WI38 (cell line): Measurements from ENCODE around the gene C1RL.

Experiments
- H3K4me3 ChIP-seq: 2 replicates; pipeline ENCODE4 v1.5.1; 2011; ENCODE audit warnings: low read depth, mild to moderate bottlenecking, control low read depth, low read length
- TF ChIP-seq, protein P1 (sequence below): IDR thresholded peaks from 2 replicates; pipeline ENCODE4 v1.5.1; 2012; ENCODE audit warnings: low read depth, mild to moderate bottlenecking, control low read depth, low read length

C1RL gene

DNA sequence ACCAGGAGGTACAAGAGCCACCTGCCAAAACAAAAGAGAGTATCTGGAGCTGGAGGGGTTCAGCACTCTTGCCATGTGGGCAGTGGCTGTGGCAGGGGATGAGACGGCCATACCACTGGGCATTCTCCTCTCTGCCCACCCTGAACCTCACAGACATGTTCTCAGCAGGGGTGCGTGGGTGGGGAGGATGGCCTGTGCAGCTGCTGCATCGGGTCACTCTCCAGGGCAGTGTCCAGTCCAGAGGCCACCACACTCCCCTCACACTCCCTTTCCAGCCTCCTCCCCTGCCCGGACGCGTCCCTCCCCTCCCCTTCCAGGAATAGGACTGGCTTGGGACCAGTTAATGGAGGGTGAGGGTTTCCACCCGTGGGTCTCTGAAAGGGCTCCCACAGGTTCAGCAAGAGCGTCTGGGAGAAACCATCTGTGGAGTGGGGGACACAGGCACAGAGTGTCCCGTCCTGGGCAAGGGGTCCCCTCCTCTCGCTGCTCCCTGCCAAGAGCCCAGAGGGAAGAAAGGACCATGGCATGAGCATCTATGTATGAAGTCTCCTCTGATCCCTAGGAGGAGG is 17.3 kb downstream of the C1RL start:
- TF ChIP-seq, protein P1, sequence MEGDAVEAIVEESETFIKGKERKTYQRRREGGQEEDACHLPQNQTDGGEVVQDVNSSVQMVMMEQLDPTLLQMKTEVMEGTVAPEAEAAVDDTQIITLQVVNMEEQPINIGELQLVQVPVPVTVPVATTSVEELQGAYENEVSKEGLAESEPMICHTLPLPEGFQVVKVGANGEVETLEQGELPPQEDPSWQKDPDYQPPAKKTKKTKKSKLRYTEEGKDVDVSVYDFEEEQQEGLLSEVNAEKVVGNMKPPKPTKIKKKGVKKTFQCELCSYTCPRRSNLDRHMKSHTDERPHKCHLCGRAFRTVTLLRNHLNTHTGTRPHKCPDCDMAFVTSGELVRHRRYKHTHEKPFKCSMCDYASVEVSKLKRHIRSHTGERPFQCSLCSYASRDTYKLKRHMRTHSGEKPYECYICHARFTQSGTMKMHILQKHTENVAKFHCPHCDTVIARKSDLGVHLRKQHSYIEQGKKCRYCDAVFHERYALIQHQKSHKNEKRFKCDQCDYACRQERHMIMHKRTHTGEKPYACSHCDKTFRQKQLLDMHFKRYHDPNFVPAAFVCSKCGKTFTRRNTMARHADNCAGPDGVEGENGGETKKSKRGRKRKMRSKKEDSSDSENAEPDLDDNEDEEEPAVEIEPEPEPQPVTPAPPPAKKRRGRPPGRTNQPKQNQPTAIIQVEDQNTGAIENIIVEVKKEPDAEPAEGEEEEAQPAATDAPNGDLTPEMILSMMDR = no peak
- peak overlapping the region; percentile 75 for H3K4me3 ChIP-seq

DNA sequence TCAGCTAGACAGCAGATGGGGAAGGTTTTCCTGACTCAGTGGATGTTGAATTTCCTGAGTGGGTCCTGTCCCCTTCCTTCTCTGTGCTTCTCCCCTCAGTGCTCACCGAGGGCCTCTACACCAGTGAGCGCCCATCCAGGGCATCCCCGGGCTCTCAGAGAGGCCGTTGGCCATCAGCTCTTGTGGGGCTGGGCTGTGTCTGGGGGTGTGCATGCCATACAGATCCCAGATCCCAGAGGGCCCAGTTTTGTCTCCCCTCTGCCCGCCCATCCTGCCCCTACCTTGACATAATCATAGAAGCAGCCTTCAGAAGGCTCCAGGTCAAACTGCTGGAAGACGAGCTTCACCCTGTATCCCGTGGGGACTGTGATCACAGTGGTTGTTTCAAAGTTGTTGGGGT is 17.8 kb downstream of the C1RL start:
- peak overlapping the region; percentile 75 for H3K4me3 ChIP-seq
- TF ChIP-seq, protein P1 = no peak

- peak overlapping the region; percentile 75 for H3K4me3 ChIP-seq
- TF ChIP-seq, protein P1 = no peak
Observed at GRCh38 chr12:7090222-7090998, 18.6 kb downstream of the C1RL start.

DNA sequence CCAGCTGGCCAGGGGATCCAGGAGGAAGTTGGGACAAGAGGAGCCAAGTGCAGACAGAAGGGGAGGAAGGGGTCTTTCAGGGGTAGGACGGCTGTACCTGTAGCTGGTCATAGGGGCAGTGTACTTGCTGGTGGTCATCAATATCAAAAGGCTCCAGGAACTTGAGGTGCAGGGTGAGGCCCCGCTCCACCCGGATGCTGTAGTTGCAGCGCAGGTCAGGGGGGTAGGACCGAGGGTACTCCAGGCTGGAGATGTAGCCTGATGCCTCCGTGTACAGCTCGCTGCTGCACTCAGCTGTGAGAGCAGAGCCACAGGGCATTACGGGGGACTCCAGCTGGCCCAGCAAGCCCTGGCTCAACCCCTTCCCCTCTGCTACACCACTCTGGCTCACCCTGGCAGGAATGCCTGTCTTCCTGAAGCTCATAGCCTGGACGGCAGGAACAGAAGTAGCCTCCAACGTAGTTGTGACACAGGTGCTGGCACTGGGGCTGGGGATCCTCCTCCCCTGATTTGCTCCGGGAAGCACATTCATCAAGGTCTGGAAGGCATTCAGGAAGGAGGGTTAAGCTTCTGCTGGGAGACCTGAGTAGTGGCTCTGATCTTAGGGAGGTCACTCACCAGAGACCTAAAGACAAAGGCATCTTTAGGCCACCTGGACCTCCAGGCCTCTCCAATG is 19.7 kb downstream of the C1RL start:
- TF ChIP-seq, protein P1 = no peak
- no peak overlapping the region for H3K4me3 ChIP-seq

DNA sequence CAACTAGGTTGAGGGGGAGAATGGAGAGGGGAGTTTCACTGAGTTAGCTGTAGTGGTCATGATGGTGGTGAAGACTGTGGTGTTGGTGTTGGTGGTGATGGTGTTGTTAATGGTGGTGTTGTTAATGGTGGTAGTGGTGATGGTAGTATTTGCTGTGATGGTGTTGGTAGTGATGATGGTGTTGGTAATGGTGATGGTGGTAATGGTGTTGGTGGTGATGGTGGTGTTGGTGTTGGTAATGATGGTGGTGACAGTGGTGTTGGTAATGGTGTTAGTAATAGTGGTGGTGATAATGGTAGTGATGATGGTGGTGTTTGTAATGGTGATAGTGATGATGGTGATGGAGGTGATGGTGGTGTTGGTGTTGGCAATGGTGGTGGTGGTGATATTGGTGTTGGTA is 25.9 kb downstream of the C1RL start:
- TF ChIP-seq, protein P1 = no peak
- H3K4me3 ChIP-seq = no peak overlapping the region

GRCh38 chr12:7081037-7081436 is 28.0 kb downstream of the C1RL start:
- TF ChIP-seq, protein P1 = no peak
- H3K4me3 ChIP-seq = no peak overlapping the region

DNA sequence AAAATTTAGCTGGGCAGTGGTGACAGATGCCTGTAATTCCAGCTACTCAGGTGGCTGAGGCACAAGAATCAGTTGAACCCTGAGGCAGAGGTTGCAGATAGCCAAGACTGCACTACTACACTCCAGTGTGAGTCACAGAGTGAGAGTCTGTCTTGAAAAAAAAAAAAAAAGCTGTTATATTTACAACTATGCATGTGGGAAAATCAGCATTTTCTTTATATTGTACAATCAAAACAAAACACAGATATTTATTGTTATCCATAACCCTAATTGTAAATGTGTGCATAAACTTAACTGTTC is 29.2 kb downstream of the C1RL start:
- no peak overlapping the region for H3K4me3 ChIP-seq
- TF ChIP-seq, protein P1 = no peak
